ENCODE data around the gene SSNA1. TPM values are rescaled to one million over a fixed set of nuclear protein-coding genes. Genes with fewer than 3 reads are reported as not detected.

Gene SSNA1
- total and polyA plus RNA-seq, 9 of the 15 experiments (the other 6 are each of a cell fraction or from before 2014, with no cell fraction given) = 1.9 to 130 (median 57.1) TPM

DNA sequence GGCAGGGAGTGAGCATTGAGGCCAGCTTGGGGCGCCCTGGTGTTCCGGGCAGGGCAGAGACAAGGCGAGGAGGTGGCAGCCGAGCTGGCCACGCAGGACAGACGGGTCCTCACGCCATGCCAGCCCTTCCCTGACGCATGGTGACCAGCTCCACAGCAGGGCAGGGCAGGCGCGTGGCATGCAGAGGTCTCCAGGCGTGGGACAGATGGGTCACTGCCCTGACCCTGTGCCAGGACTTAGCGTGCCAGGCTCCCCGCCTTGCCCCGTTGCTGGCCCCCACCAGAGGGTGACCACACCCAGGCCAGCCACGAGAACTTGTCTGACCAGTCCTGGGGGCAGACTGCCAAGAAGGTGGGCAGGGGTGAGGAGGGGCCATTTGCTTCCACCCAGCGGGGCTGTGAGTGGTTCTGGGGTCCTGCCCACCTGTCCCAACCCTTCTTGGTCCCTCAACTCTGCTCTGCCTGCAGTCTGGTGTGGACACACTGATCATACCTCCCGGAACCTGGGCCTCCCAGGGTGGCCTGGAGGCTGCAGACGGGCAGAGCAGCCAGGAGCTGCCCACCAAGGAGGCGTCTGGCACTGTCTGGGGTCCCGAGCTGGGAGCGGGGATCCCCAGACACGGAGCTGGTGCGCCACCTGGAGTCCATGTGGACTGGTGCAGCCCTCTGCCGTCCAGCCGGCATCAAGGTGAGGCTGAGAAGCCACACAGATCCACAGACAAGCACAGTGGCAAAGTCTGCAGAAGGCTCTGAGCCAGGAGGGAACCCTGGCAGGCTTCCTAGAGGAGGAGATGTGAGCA is 38.8 kb downstream of the SSNA1 start, which contains the start of gene RNF224 (continued):
- TF ChIP-seq, protein P1, sequence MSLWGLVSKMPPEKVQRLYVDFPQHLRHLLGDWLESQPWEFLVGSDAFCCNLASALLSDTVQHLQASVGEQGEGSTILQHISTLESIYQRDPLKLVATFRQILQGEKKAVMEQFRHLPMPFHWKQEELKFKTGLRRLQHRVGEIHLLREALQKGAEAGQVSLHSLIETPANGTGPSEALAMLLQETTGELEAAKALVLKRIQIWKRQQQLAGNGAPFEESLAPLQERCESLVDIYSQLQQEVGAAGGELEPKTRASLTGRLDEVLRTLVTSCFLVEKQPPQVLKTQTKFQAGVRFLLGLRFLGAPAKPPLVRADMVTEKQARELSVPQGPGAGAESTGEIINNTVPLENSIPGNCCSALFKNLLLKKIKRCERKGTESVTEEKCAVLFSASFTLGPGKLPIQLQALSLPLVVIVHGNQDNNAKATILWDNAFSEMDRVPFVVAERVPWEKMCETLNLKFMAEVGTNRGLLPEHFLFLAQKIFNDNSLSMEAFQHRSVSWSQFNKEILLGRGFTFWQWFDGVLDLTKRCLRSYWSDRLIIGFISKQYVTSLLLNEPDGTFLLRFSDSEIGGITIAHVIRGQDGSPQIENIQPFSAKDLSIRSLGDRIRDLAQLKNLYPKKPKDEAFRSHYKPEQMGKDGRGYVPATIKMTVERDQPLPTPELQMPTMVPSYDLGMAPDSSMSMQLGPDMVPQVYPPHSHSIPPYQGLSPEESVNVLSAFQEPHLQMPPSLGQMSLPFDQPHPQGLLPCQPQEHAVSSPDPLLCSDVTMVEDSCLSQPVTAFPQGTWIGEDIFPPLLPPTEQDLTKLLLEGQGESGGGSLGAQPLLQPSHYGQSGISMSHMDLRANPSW (CRISPR knock-in tag; IDR thresholded peaks at IDR 0.05) = no peak
- TF ChIP-seq KDM4B (IDR thresholded peaks at IDR 0.05; ENCODE audit: borderline replicate concordance in 2 of 2, low read depth in 1 of 2) (no peak), PYGO2 (tag; IDR thresholded peaks at IDR 0.05) (no peak), FOXJ3 (CRISPR knock-in tag; IDR thresholded peaks at IDR 0.05) (no peak), CBX5 (IDR thresholded peaks at IDR 0.05; ENCODE audit: borderline replicate concordance, low read depth) (no peak), HDAC6 (IDR thresholded peaks at IDR 0.05; ENCODE audit: low read depth, low read length) (no peak), ARHGAP35 (IDR thresholded peaks at IDR 0.05; ENCODE audit: partially characterized antibody) (no peak), ZNF354B (CRISPR knock-in tag; IDR thresholded peaks at IDR 0.05) (no peak), E2F3 (CRISPR knock-in tag; IDR thresholded peaks at IDR 0.05) (no peak), ZNF324 (CRISPR knock-in tag; IDR thresholded peaks at IDR 0.05) (no peak), ELF1 (tag; IDR thresholded peaks at IDR 0.05) (no peak), GTF2F1 (IDR thresholded peaks at IDR 0.05; ENCODE audit: low read depth, low read length) (no peak)
- TF ChIP-seq, protein P2, sequence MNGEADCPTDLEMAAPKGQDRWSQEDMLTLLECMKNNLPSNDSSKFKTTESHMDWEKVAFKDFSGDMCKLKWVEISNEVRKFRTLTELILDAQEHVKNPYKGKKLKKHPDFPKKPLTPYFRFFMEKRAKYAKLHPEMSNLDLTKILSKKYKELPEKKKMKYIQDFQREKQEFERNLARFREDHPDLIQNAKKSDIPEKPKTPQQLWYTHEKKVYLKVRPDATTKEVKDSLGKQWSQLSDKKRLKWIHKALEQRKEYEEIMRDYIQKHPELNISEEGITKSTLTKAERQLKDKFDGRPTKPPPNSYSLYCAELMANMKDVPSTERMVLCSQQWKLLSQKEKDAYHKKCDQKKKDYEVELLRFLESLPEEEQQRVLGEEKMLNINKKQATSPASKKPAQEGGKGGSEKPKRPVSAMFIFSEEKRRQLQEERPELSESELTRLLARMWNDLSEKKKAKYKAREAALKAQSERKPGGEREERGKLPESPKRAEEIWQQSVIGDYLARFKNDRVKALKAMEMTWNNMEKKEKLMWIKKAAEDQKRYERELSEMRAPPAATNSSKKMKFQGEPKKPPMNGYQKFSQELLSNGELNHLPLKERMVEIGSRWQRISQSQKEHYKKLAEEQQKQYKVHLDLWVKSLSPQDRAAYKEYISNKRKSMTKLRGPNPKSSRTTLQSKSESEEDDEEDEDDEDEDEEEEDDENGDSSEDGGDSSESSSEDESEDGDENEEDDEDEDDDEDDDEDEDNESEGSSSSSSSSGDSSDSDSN (IDR thresholded peaks at IDR 0.05; ENCODE audit: borderline replicate concordance in 1 of 2, low read depth in 2 of 2, low read length in 2 of 2) = 0 out of 4 replicates have a peak, but pooled peaks of 1 of the 2 experiments have one; percentile 25
- TF ChIP-seq, protein P3, sequence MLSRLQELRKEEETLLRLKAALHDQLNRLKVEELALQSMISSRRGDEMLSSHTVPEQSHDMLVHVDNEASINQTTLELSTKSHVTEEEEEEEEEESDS (CRISPR knock-in tag; IDR thresholded peaks at IDR 0.05) = no peak
- TF ChIP-seq, protein P4, sequence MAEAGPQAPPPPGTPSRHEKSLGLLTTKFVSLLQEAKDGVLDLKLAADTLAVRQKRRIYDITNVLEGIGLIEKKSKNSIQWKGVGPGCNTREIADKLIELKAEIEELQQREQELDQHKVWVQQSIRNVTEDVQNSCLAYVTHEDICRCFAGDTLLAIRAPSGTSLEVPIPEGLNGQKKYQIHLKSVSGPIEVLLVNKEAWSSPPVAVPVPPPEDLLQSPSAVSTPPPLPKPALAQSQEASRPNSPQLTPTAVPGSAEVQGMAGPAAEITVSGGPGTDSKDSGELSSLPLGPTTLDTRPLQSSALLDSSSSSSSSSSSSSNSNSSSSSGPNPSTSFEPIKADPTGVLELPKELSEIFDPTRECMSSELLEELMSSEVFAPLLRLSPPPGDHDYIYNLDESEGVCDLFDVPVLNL (CRISPR knock-in tag; IDR thresholded peaks at IDR 0.05; ENCODE audit: low read depth) = no peak
- TF ChIP-seq, protein P5, sequence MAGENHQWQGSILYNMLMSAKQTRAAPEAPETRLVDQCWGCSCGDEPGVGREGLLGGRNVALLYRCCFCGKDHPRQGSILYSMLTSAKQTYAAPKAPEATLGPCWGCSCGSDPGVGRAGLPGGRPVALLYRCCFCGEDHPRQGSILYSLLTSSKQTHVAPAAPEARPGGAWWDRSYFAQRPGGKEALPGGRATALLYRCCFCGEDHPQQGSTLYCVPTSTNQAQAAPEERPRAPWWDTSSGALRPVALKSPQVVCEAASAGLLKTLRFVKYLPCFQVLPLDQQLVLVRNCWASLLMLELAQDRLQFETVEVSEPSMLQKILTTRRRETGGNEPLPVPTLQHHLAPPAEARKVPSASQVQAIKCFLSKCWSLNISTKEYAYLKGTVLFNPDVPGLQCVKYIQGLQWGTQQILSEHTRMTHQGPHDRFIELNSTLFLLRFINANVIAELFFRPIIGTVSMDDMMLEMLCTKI (IDR thresholded peaks at IDR 0.05; ENCODE audit: partially characterized antibody) = no peak
- TF ChIP-seq, protein P6, sequence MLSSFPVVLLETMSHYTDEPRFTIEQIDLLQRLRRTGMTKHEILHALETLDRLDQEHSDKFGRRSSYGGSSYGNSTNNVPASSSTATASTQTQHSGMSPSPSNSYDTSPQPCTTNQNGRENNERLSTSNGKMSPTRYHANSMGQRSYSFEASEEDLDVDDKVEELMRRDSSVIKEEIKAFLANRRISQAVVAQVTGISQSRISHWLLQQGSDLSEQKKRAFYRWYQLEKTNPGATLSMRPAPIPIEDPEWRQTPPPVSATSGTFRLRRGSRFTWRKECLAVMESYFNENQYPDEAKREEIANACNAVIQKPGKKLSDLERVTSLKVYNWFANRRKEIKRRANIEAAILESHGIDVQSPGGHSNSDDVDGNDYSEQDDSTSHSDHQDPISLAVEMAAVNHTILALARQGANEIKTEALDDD (IDR thresholded peaks at IDR 0.05) = no peak
